GM23248 (cell line): ENCODE results near the gene HYDIN.

Experiments
- EZH2 ChIP-seq: fragments of 200-600 bp; sonication (generic); IDR thresholded peaks from 2 replicates; pipeline ENCODE4 v1.6.1; 2018; ENCODE audit warnings: antibody characterized with exemption, mild to moderate bottlenecking; ENCODE audit not compliant: insufficient read depth, poor library complexity, severe bottlenecking
- EZH2phosphoT487 ChIP-seq: fragments of 200-600 bp; sonication (generic); IDR thresholded peaks from 2 replicates; pipeline ENCODE4 v1.6.1; 2018; ENCODE audit warnings: antibody characterized with exemption, moderate library complexity, mild to moderate bottlenecking, low read depth; ENCODE audit not compliant: insufficient read depth

DNA sequence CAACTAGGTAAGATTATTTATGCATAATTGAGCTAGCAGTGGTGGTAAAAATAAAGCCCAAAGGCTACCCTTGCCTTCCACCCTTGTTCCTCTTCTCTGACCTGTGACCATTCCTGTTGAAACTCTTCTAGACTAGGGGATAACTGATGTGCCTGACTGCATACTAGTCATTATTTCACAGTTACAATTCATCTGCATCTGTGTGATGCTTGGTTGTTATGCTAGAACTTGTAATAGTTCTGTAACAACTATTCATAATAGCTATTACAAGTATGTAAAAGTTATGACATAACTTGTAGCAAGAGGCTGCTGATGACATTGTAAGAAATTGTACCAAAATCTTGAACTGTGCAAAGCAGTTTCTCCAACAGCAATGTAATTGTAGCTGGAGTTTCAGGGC, 427.2 kb downstream of the HYDIN start:
- TF ChIP-seq EZH2 (no peak), EZH2phosphoT487 (no peak)
